Psoas muscle (tissue), 8 donors: ENCODE results near the gene SEC23A. TPM values are rescaled to one million over a fixed set of nuclear protein-coding genes. Genes with fewer than 3 reads are reported as not detected.
"Not testable (repeated sequence)": the region's sequence is repeated elsewhere in the genome, so short reads cannot be mapped to it uniquely, and the experiment has no call there.

Experiments
- ATAC-seq, 4 donors: fragments of 200-7000 bp; cut with Tn5 transposase; one replicate each; pipeline ENCODE4 v1.9.1; 2020; ENCODE audit warnings: moderate library complexity in 3 of 4, mild to moderate bottlenecking in 2 of 4
- DNase-seq, 2 donors: peaks; one replicate each; pipeline ENCODE4 v3.0.0-alpha.2; 2020
- H3K27ac ChIP-seq: fragments of 200-600 bp; one replicate; pipeline ENCODE4 v1.8.0; 2022
- H3K27me3 ChIP-seq, 3 donors: fragments of 200-600 bp in 1 of 3; one replicate each; pipeline versions ENCODE4 v1.6.1 to v1.8.0; 2013 to 2022; ENCODE audit warnings: low read length in 2 of 3, mild to moderate bottlenecking in 2 of 3, moderate library complexity in 1 of 3; ENCODE audit not compliant: insufficient read depth in 3 of 3
- H3K36me3 ChIP-seq, 2 donors: fragments of 200-600 bp in 1 of 2; one replicate each; pipeline versions ENCODE4 v1.6.1 to v1.8.0; 2013 to 2022; ENCODE audit warnings: low read depth in 1 of 2, mild to moderate bottlenecking in 1 of 2, moderate library complexity in 1 of 2; ENCODE audit not compliant: insufficient read depth in 1 of 2
- H3K4me1 ChIP-seq: fragments of 200-600 bp; one replicate; pipeline ENCODE4 v1.8.0; 2022
- H3K4me3 ChIP-seq: fragments of 200-600 bp; one replicate; pipeline ENCODE4 v1.8.0; 2022; ENCODE audit warnings: mild to moderate bottlenecking
- H3K9me3 ChIP-seq: fragments of 200-600 bp; one replicate; pipeline ENCODE4 v1.8.0; 2022
- CTCF ChIP-seq: fragments of 200-600 bp; IDR thresholded peaks from one replicate; pipeline ENCODE4 v1.8.0; 2022; ENCODE audit warnings: antibody characterized with exemption
- WGBS, 3 donors: extraction: QIAGEN DNeasy Blood & Tissue Kit; methylation state at CpG; one replicate each; pipeline versions ENCODE4 v1.1.6 to v1.1.7; 2013; 5-methylcytosine and 5-hydroxymethylcytosine counted together
- intact Hi-C, 2 donors: fragments of 100-400 bp; cut with DNase I; formaldehyde crosslinking; loops; one replicate each; pipeline versions ENCODE4 v1.11.0 to v1.14.2; 2022
- polyA plus RNA-seq, 3 donors: library from polyadenylated mRNA; stranded (reverse); fragments of 200-250 nt; gene quantifications; one replicate each; pipeline ENCODE4 v1.2.3, GENCODE V29; 2013
- total RNA-seq, 4 donors: library from RNA; stranded (reverse); fragmentation: NEBNext Ultra II Directional in 2 of 4; extraction: Animal tissue kit (Norgen Biotek cat#: 25700) in 2 of 4; gene quantifications; one replicate each; pipeline versions ENCODE4 v1.2.1 to v1.2.4, GENCODE V29; 2021 to 2023
- donor health status: healthy with polysubstance abuse.
- donor health status: DM: no; HTN: no; CAD: no; lungs with moderate emphysema.
- donor health status: Bipolar disorder and iron deficiency.
- donor health status: healthy.
- donor health status: DM: yes; HTN: yes; CAD: no.
- donor health status: DM: no; HTN: no; CAD: no.
- donor health status: DM: no; HTN: no; CAD: no.
- donor health status: DM: yes; HTN: yes; CAD: no.

The SEC23A gene
- total and polyA plus RNA-seq, 7 donors: 25.3 to 84.8 (median 70.7) TPM

- H3K9me3 ChIP-seq: no peaks in the 10 kb centered on the region
- intact Hi-C loops: no loop called here
- DNase-seq: no peak
- H3K27me3 ChIP-seq: no peaks in the 10 kb centered on the region
- H3K4me1 ChIP-seq: no peaks in the 10 kb centered on the region
- peaks cover 0 to 72% of the 10 kb centered on the region in 2 donors for H3K36me3 ChIP-seq
- no peak for TF ChIP-seq CTCF
- H3K4me3 ChIP-seq: no peak overlapping the region
- no peak overlapping the region for H3K27ac ChIP-seq
- 92 to 100% (median 94%) methylated on average over 1 of the region's 1 CpG for WGBS, 3 donors
- no peak for ATAC-seq
Measured at GRCh38 chr14:39138440-39138839, 35.4 kb upstream of the SEC23A start.

GRCh38 chr14:39137835-39138234 is 34.8 kb upstream of the SEC23A start:
- DNase-seq, H3K4me3 ChIP-seq, ATAC-seq, intact Hi-C loops, H3K4me1 ChIP-seq, H3K27ac ChIP-seq, H3K27me3 ChIP-seq, H3K9me3 ChIP-seq: not testable (repeated sequence)
- H3K36me3 ChIP-seq: peaks cover 0 to 75% of the 10 kb centered on the region in 2 donors
- WGBS, 3 donors: 96 to 98% (median 96%) methylated on average over 8 of the region's 8 CpGs

- no peak overlapping the region for H3K27ac ChIP-seq
- H3K27me3 ChIP-seq: no peaks in the 10 kb centered on the region
- peaks cover 2 to 100% of the 10 kb centered on the region in 2 donors for H3K36me3 ChIP-seq
- DNase-seq: no peak
- H3K4me3 ChIP-seq: no peak overlapping the region
- no peak for TF ChIP-seq CTCF
- H3K4me1 ChIP-seq: no peaks in the 10 kb centered on the region
- intact Hi-C loops: no loop called here
- no peaks in the 10 kb centered on the region for H3K9me3 ChIP-seq
- WGBS, 3 donors: 90 to 96% (median 92%) methylated on average over 3 of the region's 3 CpGs
- ATAC-seq: no peak
Measured at GRCh38 chr14:39122330-39123138, 19.5 kb upstream of the SEC23A start.

GRCh38 chr14:39114073-39114838 is 11.2 kb upstream of the SEC23A start, which contains the start of gene GEMIN2:
Gene GEMIN2 (plus strand): TSS chr14:39114323. CDS start chr14:39114339, 16 bp downstream.
- DNase-seq (peak; percentile 92 to 96), ATAC-seq (peak; percentile 98 to 100 (median 100))
- no peaks in the 10 kb centered on the region for H3K9me3 ChIP-seq
- intact Hi-C loops: no loop called here
- no peak for TF ChIP-seq CTCF
- H3K4me3 ChIP-seq: peak within 1 kb of the TSS; percentile 84
- H3K27ac ChIP-seq: peak within 1 kb of the TSS; percentile 84
- peaks cover 0 to 32% of the 10 kb centered on the region in 2 donors for H3K36me3 ChIP-seq
- H3K27me3 ChIP-seq: no peaks in the 10 kb centered on the region
- peaks cover 6% of the 10 kb centered on the region for H3K4me1 ChIP-seq
- 0% methylated on average over 40 of the region's 40 CpGs for WGBS, 3 donors

GRCh38 chr14:39113685-39114072 is 10.6 kb upstream of the SEC23A start:
- intact Hi-C loops: no loop called here
- peak overlapping the region; percentile 84 for H3K27ac ChIP-seq
- WGBS, 3 donors: 71 to 82% (median 75%) methylated on average over 3 of the region's 3 CpGs

More at GRCh38 chr14:39113685-39114072, 10.6 kb upstream of the SEC23A start:
- ATAC-seq (peak in 2 of 4 donors; percentile 2 to 12), DNase-seq (no peak)
- Histone ChIP-seq H3K4me1 (peaks cover 6% of the 10 kb centered on the region), H3K27me3 (no peaks in the 10 kb centered on the region), H3K9me3 (no peaks in the 10 kb centered on the region), H3K36me3 (peaks cover 0 to 27% of the 10 kb centered on the region in 2 donors), H3K4me3 (peak overlapping the region; percentile 84)
- no peak for TF ChIP-seq CTCF
